HEK293 (cell line): ENCODE results near the gene JKAMP.
A peak's percentile ranks its signal among the peaks of the same experiment; 100 is the strongest.

Experiments used
- CTCF ChIA-PET: fragments of 350-600 bp; formaldehyde crosslinking; extraction: SDS; loops from one replicate; lab custom pipeline; 2021; ENCODE audit warnings: antibody characterized with exemption; lab: Yijun Ruan, JAX
- POLR2A ChIA-PET: fragments of 300-600 bp; formaldehyde crosslinking; extraction: SDS; loops from one replicate; lab custom pipeline; 2020; ENCODE audit warnings: antibody characterized with exemption, inconsistent platforms; lab: Yijun Ruan, JAX
- H3K27ac ChIP-seq: fragments of 200-500 bp; sonication (Bioruptor generic); 2 replicates; pipeline ENCODE4 v1.5.1; 2014; ENCODE audit warnings: low read depth, low read length, control low read depth, inconsistent platforms; ENCODE audit errors: extremely low read depth
- H3K36me3 ChIP-seq, 2 experiments: fragments of 200-500 bp in 1 of 2; sonication (Bioruptor generic) in 1 of 2; 1 replicate in 1 of 2; 2 replicates in 1 of 2; pipeline ENCODE4 v1.5.1; 2014 to 2017; ENCODE audit warnings: inconsistent platforms in 2 of 2, low read length in 2 of 2; ENCODE audit not compliant: control insufficient read depth in 2 of 2, insufficient read depth in 1 of 2
- H3K4me1 ChIP-seq: fragments of 200-500 bp; sonication (Bioruptor generic); 2 replicates; pipeline ENCODE4 v1.5.1; 2014; ENCODE audit warnings: mild to moderate bottlenecking, low read length, inconsistent platforms; ENCODE audit not compliant: control insufficient read depth, insufficient read depth
- H3K4me3 ChIP-seq: 2 replicates; pipeline ENCODE4 v1.5.1; 2011; ENCODE audit warnings: low read depth, mild to moderate bottlenecking, control low read depth, low read length, moderate library complexity
- H3K9me3 ChIP-seq: fragments of 200-500 bp; sonication (Bioruptor generic); 2 replicates; pipeline ENCODE4 v1.5.1; 2014; ENCODE audit warnings: low read depth, low read length, inconsistent platforms; ENCODE audit not compliant: control insufficient read depth, insufficient read depth
- HOXA7 ChIP-seq: sonication (generic); formaldehyde crosslinking; IDR thresholded peaks from 2 replicates; pipeline ENCODE4 v1.8.1; 2022; ENCODE audit warnings: missing genetic modification reagents, borderline replicate concordance
- KLF8 ChIP-seq: fragments of 450-650 bp; formaldehyde crosslinking; IDR thresholded peaks from 2 replicates; pipeline ENCODE4 v1.5.1; 2016; ENCODE audit warnings: missing biosample characterization, missing genetic modification characterization
- MYNN ChIP-seq: fragments of 450-650 bp; formaldehyde crosslinking; IDR thresholded peaks from 2 replicates; pipeline ENCODE4 v1.5.1; 2016; ENCODE audit warnings: missing biosample characterization, missing genetic modification characterization, borderline replicate concordance
- SP3 ChIP-seq: fragments of 450-650 bp; formaldehyde crosslinking; IDR thresholded peaks from 2 replicates; pipeline ENCODE4 v1.5.1; 2016; ENCODE audit warnings: missing biosample characterization, missing genetic modification characterization
- TRIM28 ChIP-seq: IDR thresholded peaks from 2 replicates; pipeline ENCODE4 v1.6.1; 2011; ENCODE audit warnings: low read length, control low read depth, borderline replicate concordance
- ZNF140 ChIP-seq: fragments of 450-650 bp; formaldehyde crosslinking; IDR thresholded peaks from 2 replicates; pipeline ENCODE4 v1.5.1; 2016; ENCODE audit warnings: missing biosample characterization, missing genetic modification characterization
- ZNF202 ChIP-seq: fragments of 450-650 bp; formaldehyde crosslinking; IDR thresholded peaks from 2 replicates; pipeline ENCODE4 v1.5.1; 2016; ENCODE audit warnings: missing biosample characterization, missing genetic modification characterization, borderline replicate concordance
- ZNF302 ChIP-seq: fragments of 450-650 bp; formaldehyde crosslinking; IDR thresholded peaks from 2 replicates; pipeline ENCODE4 v1.5.1; 2016; ENCODE audit warnings: missing biosample characterization, missing genetic modification characterization, low read depth
- ZNF558 ChIP-seq: fragments of 450-650 bp; formaldehyde crosslinking; IDR thresholded peaks from 2 replicates; pipeline ENCODE4 v1.5.1; 2016; ENCODE audit warnings: missing biosample characterization, missing genetic modification characterization
- ZNF707 ChIP-seq: fragments of 450-650 bp; formaldehyde crosslinking; IDR thresholded peaks from 2 replicates; pipeline ENCODE4 v1.5.1; 2016; ENCODE audit warnings: missing biosample characterization, missing genetic modification characterization
- ZNF747 ChIP-seq: fragments of 450-650 bp; formaldehyde crosslinking; IDR thresholded peaks from 2 replicates; pipeline ENCODE4 v1.5.1; 2016; ENCODE audit warnings: missing biosample characterization, missing genetic modification characterization
- ZNF792 ChIP-seq: fragments of 450-650 bp; formaldehyde crosslinking; IDR thresholded peaks from 2 replicates; pipeline ENCODE4 v1.5.1; 2016; ENCODE audit warnings: missing biosample characterization, missing genetic modification characterization
- TF ChIP-seq, protein P1 (sequence below): fragments of 450-650 bp; formaldehyde crosslinking; IDR thresholded peaks from 2 replicates; pipeline ENCODE4 v1.5.1; 2016; ENCODE audit warnings: missing biosample characterization, missing genetic modification characterization
- TF ChIP-seq, protein P2 (sequence below): fragments of 450-650 bp; formaldehyde crosslinking; IDR thresholded peaks from 2 replicates; pipeline ENCODE4 v1.5.1; 2016; ENCODE audit warnings: missing biosample characterization, missing genetic modification characterization

JKAMP gene

DNA sequence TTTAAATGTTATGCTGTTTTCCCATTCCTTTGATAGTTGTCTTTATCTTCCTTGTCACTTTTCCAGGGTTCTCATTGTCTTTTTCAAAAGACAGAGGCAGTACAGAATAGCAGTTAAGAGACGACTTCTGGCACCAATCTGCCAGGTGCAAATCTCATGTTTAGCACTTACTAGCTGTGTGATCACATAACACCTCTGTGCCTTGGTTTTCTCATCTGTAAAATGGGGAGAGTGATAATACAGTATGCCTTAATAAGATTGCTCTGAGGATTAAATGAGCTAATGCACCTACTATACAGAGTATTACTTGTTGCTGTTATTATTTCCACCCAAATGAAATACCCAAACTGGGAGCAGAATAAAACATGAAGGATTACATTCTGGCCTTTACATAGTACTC lies 23.9 kb upstream of the JKAMP start:
- ChIA-PET CTCF (no interaction called here), POLR2A (no interaction called here)
- TF ChIP-seq MYNN (tag by site-specific recombination), result no peak
- TF ChIP-seq ZNF202 (tag by site-specific recombination), result no peak
- no peak for TF ChIP-seq SP3 (tag by site-specific recombination)
- TF ChIP-seq ZNF792 (tag by site-specific recombination), result no peak
- Histone ChIP-seq H3K4me1 (no peaks in the 10 kb centered on the region), H3K9me3 (no peaks in the 10 kb centered on the region), H3K4me3 (no peak overlapping the region), H3K27ac (no peak overlapping the region), H3K36me3 (peaks cover 31 to 74% of the 10 kb centered on the region in 2 experiments)

DNA sequence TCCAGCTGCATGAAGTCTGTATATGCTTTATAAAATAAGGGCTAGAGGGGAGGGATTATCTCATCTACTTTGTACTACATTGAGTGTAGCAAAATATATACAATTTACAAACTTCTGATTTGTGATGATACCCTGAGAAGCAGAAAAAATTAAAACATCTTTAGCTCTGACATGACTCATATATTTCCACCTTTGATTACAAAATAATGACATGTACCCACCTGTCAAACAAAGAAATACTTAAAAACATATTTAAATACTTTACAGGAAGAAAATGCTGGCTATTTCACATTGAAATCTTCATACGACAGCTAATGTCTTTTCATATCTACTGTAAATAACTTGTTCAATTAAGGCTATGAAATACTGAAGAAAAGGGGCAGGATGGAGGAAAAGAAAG lies 22.4 kb upstream of the JKAMP start:
- H3K36me3 ChIP-seq, result peaks cover 25 to 74% of the 10 kb centered on the region in 2 experiments
- CTCF ChIA-PET, result interaction anchor here (1.0 kb wide), 1 partner anchor 14 kb away, joined by 3 read pairs; no protein-coding TSS in a partner anchor
- TF ChIP-seq, protein P1, sequence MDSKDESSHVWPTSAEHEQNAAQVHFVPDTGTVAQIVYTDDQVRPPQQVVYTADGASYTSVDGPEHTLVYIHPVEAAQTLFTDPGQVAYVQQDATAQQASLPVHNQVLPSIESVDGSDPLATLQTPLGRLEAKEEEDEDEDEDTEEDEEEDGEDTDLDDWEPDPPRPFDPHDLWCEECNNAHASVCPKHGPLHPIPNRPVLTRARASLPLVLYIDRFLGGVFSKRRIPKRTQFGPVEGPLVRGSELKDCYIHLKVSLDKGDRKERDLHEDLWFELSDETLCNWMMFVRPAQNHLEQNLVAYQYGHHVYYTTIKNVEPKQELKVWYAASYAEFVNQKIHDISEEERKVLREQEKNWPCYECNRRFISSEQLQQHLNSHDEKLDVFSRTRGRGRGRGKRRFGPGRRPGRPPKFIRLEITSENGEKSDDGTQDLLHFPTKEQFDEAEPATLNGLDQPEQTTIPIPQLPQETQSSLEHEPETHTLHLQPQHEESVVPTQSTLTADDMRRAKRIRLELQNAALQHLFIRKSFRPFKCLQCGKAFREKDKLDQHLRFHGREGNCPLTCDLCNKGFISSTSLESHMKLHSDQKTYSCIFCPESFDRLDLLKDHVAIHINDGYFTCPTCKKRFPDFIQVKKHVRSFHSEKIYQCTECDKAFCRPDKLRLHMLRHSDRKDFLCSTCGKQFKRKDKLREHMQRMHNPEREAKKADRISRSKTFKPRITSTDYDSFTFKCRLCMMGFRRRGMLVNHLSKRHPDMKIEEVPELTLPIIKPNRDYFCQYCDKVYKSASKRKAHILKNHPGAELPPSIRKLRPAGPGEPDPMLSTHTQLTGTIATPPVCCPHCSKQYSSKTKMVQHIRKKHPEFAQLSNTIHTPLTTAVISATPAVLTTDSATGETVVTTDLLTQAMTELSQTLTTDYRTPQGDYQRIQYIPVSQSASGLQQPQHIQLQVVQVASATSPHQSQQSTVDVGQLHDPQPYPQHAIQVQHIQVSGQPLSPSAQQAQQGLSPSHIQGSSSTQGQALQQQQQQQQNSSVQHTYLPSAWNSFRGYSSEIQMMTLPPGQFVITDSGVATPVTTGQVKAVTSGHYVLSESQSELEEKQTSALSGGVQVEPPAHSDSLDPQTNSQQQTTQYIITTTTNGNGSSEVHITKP, result no peak
- TF ChIP-seq ZNF747 (tag by site-specific recombination) (no peak), ZNF140 (tag by site-specific recombination) (no peak), ZNF558 (no peak)
- TF ChIP-seq, all 188 proteins: peak for 0
- POLR2A ChIA-PET, result no interaction called here
- Histone ChIP-seq H3K27ac (no peak overlapping the region), H3K4me3 (no peak overlapping the region), H3K9me3 (no peaks in the 10 kb centered on the region), H3K4me1 (no peaks in the 10 kb centered on the region)

DNA sequence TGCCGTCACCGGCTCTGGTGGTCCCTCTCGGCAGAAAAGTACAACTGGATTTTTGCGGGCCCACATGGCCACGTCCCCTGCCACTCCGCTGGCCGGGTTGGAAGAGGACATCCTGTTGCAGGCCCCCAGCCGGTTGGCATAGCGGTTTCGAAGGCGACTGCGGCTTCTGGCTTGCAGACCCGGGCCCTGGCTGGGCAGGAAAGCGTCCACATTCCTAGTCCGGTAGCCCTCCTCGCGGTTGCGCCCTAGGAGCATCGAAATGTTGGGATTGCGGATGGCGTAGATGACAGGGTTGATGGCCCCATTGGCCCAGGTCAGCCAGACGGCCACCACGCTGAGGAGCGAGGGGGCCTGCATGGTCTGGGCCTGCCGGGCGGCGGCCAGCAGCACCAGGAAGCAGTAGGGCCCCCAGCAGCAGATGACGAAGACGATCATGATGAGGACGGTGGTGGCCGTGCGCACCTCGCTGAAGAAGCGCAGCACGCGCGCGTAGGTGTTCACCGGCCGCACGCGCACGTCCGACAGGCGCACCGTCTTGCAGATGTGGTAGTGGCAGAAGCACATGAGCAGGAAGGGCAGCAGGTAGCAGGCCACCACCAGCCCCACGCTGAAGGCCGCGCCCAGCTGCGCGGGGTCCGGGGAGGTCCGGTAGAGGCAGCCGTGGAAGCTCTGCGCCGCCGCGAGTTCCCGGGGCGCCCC lies 20.4 kb upstream of the JKAMP start:
- H3K9me3 ChIP-seq, result no peaks in the 10 kb centered on the region
- TF ChIP-seq KLF8 (tag by site-specific recombination) (no peak), HOXA7 (CRISPR knock-in tag) (no peak)
- no peak overlapping the region for H3K4me3 ChIP-seq
- CTCF ChIA-PET, result interaction anchor here (1.0 kb wide), 2 partner anchors 20 to 43 kb away, joined by 4 read pairs; partner anchors contain the start of genes JKAMP and L3HYPDH
- POLR2A ChIA-PET, result interaction anchor here (3.3 kb wide), 1 partner anchor 20 kb away, joined by 18 read pairs; the partner anchor contains the start of genes JKAMP and L3HYPDH
- peaks cover 14 to 77% of the 10 kb centered on the region in 2 experiments for H3K36me3 ChIP-seq
- no peaks in the 10 kb centered on the region for H3K4me1 ChIP-seq
- no peak overlapping the region; the same call in 1 of the 2 replicates for H3K27ac ChIP-seq

DNA sequence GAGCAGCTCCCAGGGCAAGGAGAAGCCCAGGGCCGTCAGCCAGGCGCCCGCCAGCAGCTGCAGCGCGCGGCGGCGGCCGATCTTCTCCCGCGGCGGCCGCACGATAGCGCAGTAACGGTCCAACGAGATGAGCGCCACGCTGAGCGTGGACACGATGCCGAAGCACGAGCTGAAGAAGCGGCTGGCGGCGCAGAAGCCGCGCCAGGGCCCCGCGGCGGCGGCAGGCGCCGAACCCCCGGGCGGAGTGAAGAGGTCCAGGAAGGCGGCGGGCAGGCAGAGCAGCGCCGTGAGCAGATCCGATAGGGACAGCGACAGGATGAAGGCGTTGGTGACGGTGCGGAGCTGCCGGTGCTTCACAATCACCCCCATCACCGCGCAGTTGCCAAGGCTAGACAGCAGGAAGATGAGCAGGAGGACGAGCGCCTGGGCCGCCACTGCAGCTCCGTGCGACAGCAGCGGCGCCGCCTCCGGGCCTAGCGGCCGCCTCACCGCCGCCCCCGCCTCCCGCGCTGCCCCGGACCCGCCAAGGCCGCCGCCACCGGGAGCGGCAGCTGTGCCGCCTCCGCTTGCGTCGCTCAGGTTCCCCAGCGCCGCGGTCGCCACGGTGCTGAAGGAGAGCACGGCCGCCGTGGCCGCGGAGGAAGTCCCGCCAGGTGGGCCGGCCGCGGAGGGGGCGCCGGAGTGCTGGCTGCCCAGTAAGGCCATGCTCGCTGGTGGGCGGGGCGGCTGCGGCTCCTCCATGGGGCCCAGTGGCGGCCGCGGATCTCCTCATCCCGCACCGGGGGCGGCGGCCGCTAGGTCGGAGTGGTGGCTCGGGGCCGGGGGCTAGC lies 19.6 kb upstream of the JKAMP start:
- H3K4me3 ChIP-seq, result peak overlapping the region; percentile 30
- peaks cover 14 to 77% of the 10 kb centered on the region in 2 experiments for H3K36me3 ChIP-seq
- no peaks in the 10 kb centered on the region for H3K4me1 ChIP-seq
- POLR2A ChIA-PET, result interaction anchor here (3.3 kb wide), 1 partner anchor 19 kb away, joined by 18 read pairs; the partner anchor contains the start of genes JKAMP and L3HYPDH
- H3K9me3 ChIP-seq, result no peaks in the 10 kb centered on the region
- peak overlapping the region; percentile 37; the same call in 1 of the 2 replicates for H3K27ac ChIP-seq
- CTCF ChIA-PET, result interaction anchor here (0.5 to 1.0 kb wide), 2 partner anchors 19 to 338 kb away, joined by 3 to 4 read pairs; partner anchors contain the start of genes JKAMP and L3HYPDH
- TF ChIP-seq, protein P2, sequence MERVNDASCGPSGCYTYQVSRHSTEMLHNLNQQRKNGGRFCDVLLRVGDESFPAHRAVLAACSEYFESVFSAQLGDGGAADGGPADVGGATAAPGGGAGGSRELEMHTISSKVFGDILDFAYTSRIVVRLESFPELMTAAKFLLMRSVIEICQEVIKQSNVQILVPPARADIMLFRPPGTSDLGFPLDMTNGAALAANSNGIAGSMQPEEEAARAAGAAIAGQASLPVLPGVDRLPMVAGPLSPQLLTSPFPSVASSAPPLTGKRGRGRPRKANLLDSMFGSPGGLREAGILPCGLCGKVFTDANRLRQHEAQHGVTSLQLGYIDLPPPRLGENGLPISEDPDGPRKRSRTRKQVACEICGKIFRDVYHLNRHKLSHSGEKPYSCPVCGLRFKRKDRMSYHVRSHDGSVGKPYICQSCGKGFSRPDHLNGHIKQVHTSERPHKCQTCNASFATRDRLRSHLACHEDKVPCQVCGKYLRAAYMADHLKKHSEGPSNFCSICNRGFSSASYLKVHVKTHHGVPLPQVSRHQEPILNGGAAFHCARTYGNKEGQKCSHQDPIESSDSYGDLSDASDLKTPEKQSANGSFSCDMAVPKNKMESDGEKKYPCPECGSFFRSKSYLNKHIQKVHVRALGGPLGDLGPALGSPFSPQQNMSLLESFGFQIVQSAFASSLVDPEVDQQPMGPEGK (tag by site-specific recombination), result no peak
- TF ChIP-seq TRIM28 (no peak), ZNF302 (no peak), ZNF707 (tag by site-specific recombination) (no peak)
- TF ChIP-seq, protein P1, result no peak
